Activated T-helper 9 cell treated with anti-CD3 and anti-CD28 coated beads, Interleukin-2, amount 50 U/mL, for 16 hours (primary cell): ENCODE measurements around the gene CYP2A7.
"Not testable (repeated sequence)": the region's sequence is repeated elsewhere in the genome, so short reads cannot be mapped to it uniquely, and the experiment has no call there.

Source experiments
- DNase-seq: peaks from one replicate; pipeline ENCODE4 v3.0.0-alpha.2; 2020; ENCODE audit warnings: low read depth

The CYP2A7 gene

DNA sequence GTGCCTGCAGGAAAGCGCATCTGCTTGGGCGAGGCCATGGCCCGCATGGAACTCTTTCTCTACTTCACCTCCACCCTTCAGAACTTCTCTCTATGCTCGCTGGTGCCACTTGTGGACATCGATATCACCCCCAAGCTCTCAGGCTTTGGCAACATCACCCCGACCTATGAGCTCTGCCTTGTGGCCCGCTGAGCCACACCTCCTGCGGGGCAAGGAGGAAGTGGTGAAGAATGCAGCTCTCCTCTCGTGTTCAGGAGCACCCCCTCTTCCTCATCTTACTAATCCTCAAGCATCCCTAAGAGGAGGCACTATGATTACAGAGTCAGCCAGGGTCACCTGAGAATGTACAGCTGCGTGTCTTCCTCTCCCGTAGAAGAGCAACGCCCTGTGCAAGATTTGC lies 17.9 kb upstream of the CYP2A7 start:
- not testable (repeated sequence) for DNase-seq

DNA sequence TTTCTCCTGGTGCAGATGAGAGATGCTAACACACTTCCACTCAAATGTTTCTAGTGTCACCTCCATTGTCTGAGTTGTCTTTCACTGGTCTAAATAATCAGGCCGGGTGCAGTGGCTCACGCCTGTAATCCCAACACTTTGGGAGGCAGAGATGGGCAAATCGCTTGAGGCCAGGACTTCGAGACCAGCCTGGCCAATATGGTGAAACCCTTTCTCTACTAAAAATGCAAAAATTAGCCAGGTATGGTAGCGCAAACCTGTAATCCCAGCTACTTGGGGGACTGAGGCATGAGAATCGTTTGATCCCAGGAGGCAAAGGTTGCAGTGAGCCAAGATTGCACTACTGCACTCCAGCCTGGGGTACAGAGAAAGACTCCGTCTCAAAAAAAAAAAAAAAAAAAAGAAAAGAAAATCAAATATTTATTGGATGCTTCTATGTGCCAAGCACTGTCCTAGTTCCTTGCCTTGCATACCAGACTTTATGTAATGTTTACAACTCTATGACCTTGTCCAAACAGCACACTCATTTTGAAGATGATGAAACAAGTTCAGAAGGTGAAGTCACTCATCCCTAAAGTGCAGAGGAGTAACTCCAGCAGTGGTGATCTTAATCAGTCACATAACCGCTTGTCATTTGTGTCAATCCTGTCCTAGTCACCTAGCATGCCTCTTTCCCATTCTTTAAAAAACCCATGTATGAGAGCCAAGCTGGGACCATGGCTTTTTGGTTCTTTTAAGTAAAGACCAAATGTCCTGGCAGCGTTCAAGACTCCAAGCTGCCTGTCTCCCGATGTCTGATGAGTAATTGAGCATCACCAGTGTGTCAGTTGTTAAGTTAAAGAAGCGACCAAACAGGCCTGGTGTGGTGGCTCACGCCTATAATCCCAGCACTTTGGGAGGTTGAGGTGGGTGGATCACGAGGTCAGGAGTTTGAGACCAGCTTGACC lies 15.1 kb upstream of the CYP2A7 start:
- DNase-seq, result not testable (repeated sequence)

DNA sequence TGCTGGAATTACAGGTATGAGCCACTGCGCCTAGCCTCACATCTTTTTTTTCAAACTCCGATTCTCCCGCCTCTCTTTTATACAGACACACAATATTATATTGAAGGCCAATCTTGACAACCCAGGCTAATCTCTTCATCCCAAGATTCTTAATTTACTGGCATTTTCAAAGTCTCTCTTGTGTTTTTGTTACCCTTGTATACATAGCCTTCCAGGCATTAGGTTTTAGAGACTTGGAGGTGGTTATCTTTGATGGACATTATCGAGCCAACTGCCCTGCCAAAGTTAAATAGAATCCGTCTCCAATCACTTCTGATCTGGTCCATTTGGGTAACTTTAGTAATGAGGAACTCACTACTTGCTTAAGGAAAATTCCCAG lies 14.4 kb upstream of the CYP2A7 start:
- no peak for DNase-seq

DNA sequence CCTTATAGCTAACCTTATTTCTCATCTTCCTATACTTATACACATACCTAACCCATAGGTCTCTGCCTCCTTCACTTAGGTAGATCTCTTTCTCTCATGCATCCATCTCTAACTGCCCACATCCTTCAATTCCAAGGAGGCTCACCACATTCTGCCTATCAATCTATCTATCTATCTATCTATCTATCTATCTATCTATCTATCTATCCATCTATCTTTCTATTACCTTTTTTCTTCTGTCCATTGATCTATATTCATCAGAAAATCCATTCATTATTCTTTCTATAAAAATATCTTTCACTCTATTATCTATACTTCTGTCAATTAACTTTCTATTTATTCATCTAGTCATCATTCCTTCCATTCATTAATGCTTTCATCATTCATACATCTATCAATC lies 11.1 kb upstream of the CYP2A7 start:
- DNase-seq, result no peak

DNA sequence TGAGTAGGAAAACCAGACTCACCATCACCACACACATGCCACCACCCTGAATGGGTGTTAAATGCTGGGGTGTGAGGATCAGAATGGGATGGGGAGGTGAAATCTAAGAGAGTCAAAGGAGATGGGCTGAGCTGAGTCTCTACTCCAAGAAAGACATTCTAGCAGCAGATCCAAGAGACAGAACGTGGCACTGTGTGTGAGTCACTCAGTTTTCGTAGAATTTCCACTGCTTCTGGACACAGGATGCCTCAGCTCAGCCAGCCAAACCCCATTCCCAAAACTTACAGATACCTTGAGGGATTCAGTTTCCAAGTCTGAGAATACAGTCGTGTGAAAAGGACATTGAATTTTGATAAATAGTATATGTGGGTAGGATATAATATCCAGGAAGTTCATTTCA lies 7.3 kb upstream of the CYP2A7 start:
- DNase-seq, result no peak

DNA sequence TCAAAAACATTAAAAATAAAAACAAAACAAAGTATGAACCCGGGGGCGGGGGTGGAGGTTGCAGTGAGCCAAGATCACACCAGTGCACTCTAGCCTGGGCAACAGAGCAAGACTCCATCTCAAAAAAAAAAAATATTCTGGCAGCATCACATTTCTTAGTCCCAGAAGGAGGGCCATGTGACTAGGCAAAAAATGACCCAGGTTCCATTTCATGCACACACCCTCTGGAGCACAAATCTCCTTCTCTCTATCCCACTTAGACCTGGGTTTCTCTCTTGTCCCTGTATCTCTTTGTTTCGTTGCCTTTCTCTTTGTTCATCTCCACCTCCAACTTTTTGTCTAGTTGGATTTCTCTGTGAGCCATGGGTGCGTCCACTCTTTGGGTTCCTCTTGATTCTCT lies 6.2 kb upstream of the CYP2A7 start:
- DNase-seq, result no peak

DNA sequence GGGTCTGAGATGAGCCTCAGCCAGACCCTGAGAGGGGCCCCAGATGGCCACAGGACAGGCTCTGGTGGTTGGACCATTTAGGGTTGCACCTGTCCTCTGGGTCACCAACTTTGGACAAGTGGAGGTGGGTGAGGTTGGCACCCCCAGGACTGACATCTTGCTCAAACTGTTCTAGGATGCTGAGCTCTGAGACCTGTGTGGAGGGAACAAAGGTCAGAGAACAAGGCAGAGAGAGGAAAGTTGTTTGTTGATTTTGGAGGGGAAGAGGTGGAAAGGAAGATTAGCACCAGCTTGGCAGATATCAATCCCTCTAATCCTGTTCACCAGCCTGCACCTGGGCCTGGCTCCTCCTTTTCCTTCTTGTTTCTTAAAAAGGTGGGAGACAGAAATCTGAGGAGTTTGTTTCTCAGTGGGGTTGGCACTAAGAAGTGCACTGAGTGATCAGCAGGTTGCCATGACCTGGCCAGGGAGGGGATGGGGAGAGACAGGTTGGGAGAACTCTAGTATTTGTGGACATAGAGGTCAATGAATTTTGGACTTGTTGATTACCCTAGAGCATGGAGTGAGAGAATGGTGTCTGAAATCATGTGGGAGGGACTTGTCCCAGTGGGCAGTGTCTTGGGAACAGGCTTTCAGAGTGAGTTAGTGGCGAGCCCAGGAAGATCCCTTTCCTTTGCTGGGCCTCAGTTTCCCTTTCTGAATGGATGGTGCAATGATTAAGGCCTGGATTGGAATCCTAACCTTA lies 2.3 kb upstream of the CYP2A7 start:
- not testable (repeated sequence) for DNase-seq

DNA sequence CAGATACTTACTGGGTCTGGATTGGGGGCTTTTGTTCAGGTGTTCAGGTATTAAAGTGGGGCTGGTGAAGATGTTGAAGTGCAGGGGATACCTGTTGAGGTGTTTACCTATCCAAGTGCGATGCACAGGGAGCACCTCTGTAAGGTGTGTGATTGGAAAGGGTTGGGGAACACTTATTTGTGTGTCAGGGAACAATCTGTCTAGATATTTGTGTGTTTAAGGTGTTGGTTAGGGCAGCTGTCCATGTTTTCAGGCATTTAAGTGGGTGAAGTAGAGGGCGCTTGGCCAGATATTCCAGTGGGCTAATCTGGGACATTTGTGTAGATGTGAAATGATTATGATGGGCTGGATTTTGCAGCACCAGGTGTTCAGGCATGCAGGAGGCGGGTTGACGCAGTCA lies 2.7 kb downstream of the CYP2A7 start:
- not testable (repeated sequence) for DNase-seq

DNA sequence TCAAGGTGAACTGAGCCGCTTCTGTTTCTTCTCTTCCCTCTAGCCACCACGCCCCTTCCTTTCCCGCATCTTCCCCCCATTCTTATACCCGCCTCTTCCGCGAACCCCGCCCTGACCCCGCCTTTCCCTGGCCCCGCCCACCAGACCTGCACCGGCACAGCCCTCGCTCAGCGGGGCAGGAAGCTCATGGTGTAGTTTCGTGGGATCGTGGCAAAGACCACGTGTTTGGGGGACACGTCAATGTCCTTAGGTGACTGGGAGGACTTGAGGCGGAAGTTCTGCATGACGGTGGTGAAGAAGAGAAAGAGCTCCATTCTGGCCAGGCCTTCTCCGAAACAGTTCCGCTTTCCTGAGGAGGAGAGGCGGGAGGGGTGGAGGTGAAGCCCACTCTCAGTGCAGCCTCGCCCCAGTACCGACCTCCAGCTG lies 6.5 kb downstream of the CYP2A7 start:
- peak; percentile 65 for DNase-seq

DNA sequence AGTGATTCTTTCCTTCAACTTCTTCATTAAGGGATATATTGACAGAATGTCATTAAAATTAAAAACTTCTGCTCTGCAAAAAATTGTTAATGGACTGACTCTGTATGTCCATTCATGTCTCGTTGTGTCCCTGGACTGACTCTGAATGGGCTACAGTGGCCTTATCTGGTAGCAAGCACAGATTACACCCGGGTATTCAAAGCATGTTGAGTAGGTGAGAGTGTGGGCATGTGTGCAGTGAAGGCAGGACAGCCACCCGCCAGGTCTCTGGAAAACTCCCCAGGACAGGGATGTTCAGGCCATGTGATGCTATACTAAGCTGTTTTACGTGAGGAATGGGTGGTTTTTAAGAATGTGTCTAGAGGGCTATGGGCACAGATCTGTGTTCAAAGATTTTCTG lies 7.2 kb downstream of the CYP2A7 start:
- DNase-seq, result not testable (repeated sequence)

DNA sequence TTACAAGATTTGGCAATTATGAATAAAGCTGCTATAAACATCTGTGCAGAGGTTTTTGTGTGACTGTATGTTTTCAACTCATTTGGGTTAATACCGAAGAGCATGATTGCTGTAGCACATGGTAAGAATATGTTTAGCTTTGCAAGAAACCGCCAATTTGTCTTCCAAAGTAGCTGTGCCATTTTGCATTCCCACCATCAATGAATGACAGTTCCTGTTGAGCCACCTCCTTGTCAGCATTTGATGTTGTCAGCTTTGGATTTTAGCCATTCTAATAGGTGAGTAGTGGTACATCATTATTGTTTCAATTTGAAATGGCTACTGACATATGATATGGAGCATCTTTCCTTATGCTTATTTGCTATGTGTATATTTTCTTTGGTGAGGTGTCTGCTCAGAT lies 8.2 kb downstream of the CYP2A7 start:
- not testable (repeated sequence) for DNase-seq

DNA sequence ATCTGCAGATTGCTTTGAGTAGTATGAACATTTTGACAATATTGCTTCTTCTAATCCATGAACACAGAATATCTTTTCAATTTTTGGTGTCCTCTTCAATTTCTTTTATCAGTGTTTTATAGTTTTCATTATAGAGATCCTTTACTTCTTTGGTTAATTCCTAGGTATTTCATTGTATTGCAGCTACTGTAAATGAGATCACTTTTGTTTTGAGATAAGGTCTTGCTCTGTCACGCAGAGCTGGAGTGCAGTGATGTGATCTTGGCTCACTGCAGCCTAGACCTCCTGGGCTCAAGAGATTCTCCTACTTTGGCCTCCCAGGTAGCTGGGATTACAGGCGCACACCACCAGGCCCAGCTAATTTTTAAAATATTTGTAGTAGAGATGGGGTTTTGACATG lies 9.8 kb downstream of the CYP2A7 start:
- no peak for DNase-seq

DNA sequence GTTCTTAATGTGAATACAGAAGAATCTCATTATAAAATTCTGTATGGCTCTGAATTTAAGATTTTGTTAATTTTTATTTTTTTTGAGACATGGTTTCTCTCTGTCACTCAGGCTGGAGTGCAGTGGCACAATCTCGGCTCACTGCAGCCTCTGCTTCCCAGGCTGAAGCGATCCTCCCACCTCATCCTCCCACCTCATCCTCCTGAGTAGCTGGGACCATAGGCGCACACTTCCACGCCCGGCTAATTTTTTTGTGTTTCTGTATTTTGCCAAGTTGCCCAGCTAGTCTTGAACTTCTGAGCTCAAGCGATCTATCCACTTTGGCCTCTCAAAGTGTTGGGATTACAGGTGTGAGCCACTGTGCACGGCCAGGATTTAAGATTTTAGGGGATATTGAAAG lies 14.3 kb downstream of the CYP2A7 start:
- DNase-seq, result no peak

DNA sequence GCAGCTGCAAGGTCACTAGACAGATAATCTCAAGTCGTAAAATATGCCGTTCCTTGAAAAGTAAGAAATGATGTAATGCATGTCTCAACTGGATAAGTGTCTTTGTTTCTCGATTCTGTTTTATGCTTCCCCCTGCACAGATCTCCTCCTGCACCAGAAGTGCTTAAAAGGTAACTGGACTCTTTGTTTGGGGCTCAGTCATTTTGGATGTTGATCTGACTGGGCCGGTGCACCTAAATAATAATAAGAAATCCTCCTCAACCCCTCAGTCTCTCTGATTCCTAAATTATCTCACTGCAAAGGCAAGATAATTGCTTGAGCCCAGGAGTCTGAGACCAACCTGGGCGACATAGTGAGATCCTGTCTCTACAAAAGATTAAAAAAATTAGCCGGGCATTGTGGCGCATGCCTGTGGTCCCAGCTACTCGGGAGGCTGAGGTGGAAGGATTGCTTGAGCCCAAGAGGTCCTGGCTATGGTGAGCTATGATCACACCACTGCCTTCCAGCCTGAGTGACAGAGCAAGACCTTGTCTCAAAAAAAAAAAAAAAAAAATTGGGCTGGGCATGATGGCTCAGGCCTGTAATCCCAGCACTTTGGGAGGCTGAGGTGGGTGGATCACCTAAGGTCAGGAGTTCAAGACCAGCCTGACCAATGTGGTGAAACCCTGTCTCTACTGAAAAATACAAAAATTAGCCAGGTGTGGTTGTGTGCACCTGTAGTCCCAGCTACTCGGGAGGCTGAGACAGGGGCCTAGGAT lies 17.1 kb downstream of the CYP2A7 start:
- not testable (repeated sequence) for DNase-seq

DNA sequence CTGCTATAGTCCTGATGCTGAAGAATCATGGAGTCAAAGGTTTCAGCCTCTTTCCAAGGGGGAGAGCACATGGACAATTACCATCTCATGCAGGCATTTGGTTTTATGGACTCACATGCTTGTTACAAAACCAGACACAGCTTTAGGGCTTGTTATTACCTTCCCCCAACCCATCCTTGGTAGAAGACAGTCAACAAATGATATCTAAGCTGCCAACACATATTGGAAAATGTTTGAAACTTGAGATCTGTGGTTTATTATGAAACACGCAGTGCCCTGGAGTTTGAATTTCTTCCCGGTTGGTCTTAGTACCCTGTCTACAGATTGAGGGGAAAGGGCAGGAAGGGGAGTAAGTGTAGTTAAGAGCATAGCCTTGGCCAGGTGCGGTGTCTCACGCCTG lies 19.2 kb downstream of the CYP2A7 start:
- no peak for DNase-seq

DNA sequence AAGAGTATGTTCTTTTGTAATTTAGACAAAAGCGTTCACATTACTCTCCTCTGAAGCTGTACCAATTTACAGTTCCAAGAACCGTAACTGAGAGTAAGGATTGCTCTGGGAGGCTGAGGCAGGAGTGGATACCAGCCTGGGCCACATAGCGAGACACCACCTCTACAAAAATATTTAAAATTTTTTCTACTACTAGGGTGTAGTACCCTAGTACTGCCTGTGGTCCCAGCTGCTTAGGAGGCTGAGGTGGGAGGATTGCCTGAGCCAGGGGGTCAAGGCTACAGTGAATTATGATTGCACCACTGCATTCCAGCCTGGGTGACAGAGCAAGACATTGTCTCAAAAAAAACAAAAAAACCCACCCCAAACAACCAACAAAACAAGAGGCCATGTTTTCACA lies 19.7 kb downstream of the CYP2A7 start:
- DNase-seq, result no peak

DNA sequence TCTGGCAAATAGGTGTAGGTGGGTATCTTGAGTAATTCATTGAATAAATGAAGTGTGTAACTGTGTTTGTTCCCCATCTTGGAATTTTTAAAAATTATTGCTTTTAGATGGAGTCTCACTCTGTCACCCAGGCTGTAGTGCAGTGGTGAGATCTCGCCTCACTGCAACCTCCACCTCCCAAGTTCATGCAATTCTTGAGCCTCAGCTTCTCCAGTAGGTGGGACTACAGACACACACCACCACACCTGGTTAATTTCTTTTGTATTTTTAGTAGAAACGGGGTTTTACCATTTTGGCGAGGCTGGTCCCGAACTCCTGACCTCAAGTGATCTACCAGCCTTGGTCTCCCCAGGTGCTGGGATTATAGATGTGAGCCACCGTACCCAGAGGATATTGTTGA lies 23.9 kb downstream of the CYP2A7 start:
- no peak for DNase-seq

DNA sequence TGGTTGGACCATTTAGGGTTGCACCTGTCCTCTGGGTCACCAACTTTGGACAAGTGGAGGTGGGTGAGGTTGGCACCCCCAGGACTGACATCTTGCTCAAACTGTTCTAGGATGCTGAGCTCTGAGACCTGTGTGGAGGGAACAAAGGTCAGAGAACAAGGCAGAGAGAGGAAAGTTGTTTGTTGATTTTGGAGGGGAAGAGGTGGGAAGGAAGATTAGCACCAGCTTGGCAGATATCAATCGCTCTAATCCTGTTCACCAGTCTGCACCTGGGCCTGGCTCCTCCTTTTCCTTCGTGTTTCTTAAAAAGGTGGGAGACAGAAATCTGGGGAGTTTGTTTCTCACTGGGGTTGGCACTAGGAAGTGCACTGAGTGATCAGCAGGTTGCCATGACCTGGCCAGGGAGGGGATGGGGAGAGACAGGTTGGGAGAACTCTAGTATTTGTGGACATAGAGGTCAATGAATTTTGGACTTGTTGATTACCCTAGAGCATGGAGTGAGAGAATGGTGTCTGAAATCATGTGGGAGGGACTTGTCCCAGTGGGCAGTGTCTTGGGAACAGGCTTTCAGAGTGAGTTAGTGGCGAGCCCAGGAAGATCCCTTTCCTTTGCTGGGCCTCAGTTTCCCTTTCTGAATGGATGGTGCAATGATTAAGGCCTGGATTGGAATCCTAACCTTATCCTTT lies 29.4 kb downstream of the CYP2A7 start:
- DNase-seq, result not testable (repeated sequence)

DNA sequence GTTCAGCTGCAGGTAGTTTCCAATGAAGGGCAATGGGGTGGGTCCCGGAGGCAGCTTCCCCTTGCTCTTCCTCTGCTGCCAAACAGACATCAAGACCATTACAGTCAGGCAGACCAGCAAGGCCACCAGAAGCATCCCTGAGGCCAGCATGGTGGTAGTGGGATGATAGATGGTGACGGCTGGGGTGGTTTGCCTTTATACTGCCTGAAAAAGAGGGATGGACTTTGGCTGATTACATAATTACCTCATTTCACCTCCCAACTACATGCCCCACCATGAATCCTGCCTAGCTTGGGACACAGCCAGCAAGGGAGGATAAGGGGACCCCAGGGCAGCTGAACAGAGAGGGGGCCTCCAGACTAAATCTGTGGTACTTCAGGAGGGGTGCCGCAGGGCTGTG lies 31.8 kb downstream of the CYP2A7 start, which contains the start of gene CYP2A6:
CYP2A6 (minus strand) TSS at position 171 of the 400 bp plus-strand sequence; CDS start at position 150, 21 bp downstream.
- DNase-seq, result not testable (repeated sequence)

DNA sequence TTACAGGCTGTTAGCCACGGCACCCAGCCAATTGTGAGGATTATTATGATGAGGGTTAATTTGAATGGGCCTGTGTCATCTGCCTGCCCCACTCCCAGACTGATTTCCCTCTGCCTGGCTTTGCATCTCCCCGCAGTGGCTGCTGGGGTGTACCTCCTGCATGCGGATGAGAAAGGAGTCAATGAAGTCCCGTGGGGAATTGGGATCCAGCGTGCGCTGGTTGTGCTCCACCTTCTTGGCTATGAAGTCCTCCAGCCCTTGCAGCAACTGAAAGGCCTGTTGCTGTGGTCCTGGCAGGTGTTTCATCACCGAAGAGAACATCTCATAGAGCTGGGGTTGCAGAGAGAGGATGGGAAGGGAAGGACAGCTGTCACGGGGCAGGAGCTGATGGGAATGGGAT lies 35.3 kb downstream of the CYP2A7 start:
- not testable (repeated sequence) for DNase-seq

DNA sequence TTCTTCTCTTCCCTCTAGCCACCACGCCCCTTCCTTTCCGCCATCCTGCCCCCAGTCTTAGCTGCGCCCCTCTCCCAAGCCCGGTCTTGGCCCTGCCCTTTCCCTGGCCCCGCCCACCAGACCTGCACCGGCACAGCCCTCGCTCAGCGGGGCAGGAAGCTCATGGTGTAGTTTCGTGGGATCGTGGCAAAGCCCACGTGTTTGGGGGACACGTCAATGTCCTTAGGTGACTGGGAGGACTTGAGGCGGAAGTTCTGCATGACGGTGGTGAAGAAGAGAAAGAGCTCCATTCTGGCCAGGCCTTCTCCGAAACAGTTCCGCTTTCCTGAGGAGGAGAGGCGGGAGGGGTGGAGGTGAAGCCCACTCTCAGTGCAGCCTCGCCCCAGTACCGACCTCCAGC lies 38.4 kb downstream of the CYP2A7 start:
- DNase-seq, result peak; percentile 65
